Adrenal gland (tissue), 12 donors: ENCODE data around the gene NDRG2. TPM values are rescaled to one million over a fixed set of nuclear protein-coding genes. Genes with fewer than 3 reads are reported as not detected.

Experiments used
- DNase-seq, 7 donors: peaks; one replicate each; pipeline ENCODE4 v3.0.0-alpha.2; 2019 to 2020
- H3K27ac ChIP-seq, 5 donors: fragments of 200-600 bp; sonication (generic) in 4 of 5; 1 replicate in 3 of 5; 2 replicates in 2 of 5; pipeline versions ENCODE4 v1.5.1 to v1.8.0; 2016 to 2020; ENCODE audit warnings: mild to moderate bottlenecking in 1 of 5
- H3K27me3 ChIP-seq: fragments of 200-600 bp; 2 replicates; pipeline ENCODE4 v1.8.0; 2021
- H3K36me3 ChIP-seq, 2 donors: fragments of 200-600 bp; replicated peaks in 1 of 2; 1 replicate in 1 of 2; 2 replicates in 1 of 2; pipeline versions ENCODE4 v1.5.1 to v1.8.0; 2018 to 2022
- H3K4me1 ChIP-seq, 2 donors: fragments of 200-600 bp; replicated peaks in 1 of 2; 1 replicate in 1 of 2; 2 replicates in 1 of 2; pipeline versions ENCODE4 v1.5.1 to v1.8.0; 2018 to 2021
- H3K4me3 ChIP-seq, 4 donors: fragments of 200-600 bp; sonication (generic) in 3 of 4; one replicate each; pipeline ENCODE4 v1.5.1; 2016 to 2018
- H3K9me3 ChIP-seq, 3 donors: fragments of 200-600 bp; sonication (generic) in 1 of 3; replicated peaks in 1 of 3; 1 replicate in 2 of 3; 2 replicates in 1 of 3; pipeline versions ENCODE4 v1.5.1 to v1.8.0; 2016 to 2021
- CTCF ChIP-seq, 6 experiments: fragments of 450-650 bp in 4 of 6; fragments of 200-600 bp in 2 of 6; sonication (generic) in 1 of 6; IDR thresholded peaks; 1 replicate in 5 of 6; 2 replicates in 1 of 6; pipeline versions ENCODE4 v1.5.1 to v1.8.0; 2016 to 2021; ENCODE audit warnings: antibody characterized with exemption in 6 of 6, mild to moderate bottlenecking in 2 of 6, moderate library complexity in 1 of 6
- POLR2A ChIP-seq, 2 donors: fragments of 450-650 bp; IDR thresholded peaks; one replicate each; pipeline ENCODE4 v1.6.1; 2017; ENCODE audit warnings: antibody characterized with exemption in 2 of 2, mild to moderate bottlenecking in 2 of 2, moderate library complexity in 1 of 2
- WGBS, 4 donors: extraction: QIAGEN DNeasy Blood & Tissue Kit in 2 of 4; methylation state at CpG; one replicate each; pipeline versions ENCODE4 v1.1.5 to v1.1.7; 2013 to 2017; 5-methylcytosine and 5-hydroxymethylcytosine counted together
- intact Hi-C, 2 donors: fragments of 100-400 bp; cut with DNase I; formaldehyde crosslinking; loops; one replicate each; pipeline versions ENCODE4 v1.14.1 to v1.15.0; 2022 to 2023
- polyA plus RNA-seq, 3 donors: library from polyadenylated mRNA; stranded (reverse); fragments of 200-250 nt in 2 of 3; fragments of 350-450 nt in 1 of 3; fragmentation: Illumina TruSeq in 1 of 3; extraction: RNeasy Lipid Tissue Mini Kit (QIAGEN cat#74804) in 1 of 3; gene quantifications; one replicate each; pipeline ENCODE4 v1.2.3, GENCODE V29; 2013 to 2014
- total RNA-seq, 9 donors: library from RNA; depleted of rRNA in 4 of 9; stranded (reverse); fragments of >200 nt in 4 of 9; fragments of 120-200 nt in 1 of 9; fragmentation: NEBNext Ultra II Directional in 1 of 9; extraction: Animal tissue kit (Norgen Biotek cat#: 25700) in 1 of 9; gene quantifications; one replicate each; pipeline versions ENCODE4 v1.1.0 to v1.2.4, GENCODE V29; 2013 to 2023
- donor health status: healthy with polysubstance abuse.
- donor health status: Bipolar disorder and iron deficiency.
- donor health status: DM: yes; HTN: yes; CAD: no.
- donor health status: DM: no; HTN: no; CAD: no.
- donor health status: DM: no; HTN: no; CAD: no.
- donor health status: DM: yes; HTN: yes; CAD: no.

Gene NDRG2
- total and polyA plus RNA-seq, 12 donors = 116 to 1,323 (median 629) TPM

DNA sequence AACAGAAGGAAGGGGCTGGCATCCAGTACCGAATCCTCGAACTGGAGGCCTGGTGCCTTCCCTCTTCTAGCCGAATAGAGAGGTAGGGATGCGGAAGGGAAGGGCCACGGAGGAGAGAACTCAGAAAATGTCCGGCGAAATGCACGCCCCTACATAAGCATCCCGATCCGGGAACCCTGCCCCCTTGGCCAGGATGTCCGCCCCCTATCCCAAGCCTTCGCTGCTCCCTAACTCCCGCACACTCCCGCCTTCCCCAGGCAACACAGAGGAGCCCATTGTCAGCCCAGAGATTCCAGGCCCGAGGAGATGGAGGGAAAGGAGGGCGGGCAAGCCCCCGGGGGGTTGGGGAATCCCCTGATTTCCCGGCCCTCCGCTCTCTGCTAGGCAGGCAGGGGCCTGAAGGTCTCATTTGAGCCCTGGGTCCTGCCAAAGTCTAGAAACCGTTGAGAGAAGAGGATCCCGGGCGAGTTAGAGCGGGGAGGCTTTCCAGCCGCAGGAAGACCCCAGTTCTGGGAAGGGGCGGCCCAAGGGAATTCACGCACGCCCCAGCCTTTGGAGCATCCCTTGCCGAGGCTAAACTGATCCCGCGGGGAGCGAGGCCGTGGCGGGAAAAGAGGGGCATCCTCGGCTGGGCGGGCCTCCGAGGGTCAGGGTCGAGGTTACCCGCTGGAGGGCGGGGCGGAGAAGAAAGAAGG lies 44.7 kb upstream of the NDRG2 start:
- Histone ChIP-seq H3K4me3 (peak overlapping the region in 2 of 4 donors; percentile 67 to 88), H3K36me3 (peaks cover 0 to 17% of the 10 kb centered on the region in 2 donors), H3K27me3 (no peaks in the 10 kb centered on the region), H3K4me1 (peaks cover 25 to 29% of the 10 kb centered on the region in 2 donors), H3K9me3 (no peaks in the 10 kb centered on the region), H3K27ac (peak overlapping the region in 4 of 5 donors; percentile 19 to 93 (median 88))
- intact Hi-C loops = loop anchor here in 1 of 2 donors (2.0 kb wide), 1 partner anchor 23 kb away; no protein-coding TSS in a partner anchor
- TF ChIP-seq POLR2A (IDR thresholded peaks at IDR 0.05) (no peak), CTCF (IDR thresholded peaks at IDR 0.05) (no peak)
- WGBS, 4 donors = 10 to 20% (median 16%) methylated on average over 21 to 40 of the region's 40 CpGs
- DNase-seq = peak in 2 of 7 donors; percentile 35 to 36

DNA sequence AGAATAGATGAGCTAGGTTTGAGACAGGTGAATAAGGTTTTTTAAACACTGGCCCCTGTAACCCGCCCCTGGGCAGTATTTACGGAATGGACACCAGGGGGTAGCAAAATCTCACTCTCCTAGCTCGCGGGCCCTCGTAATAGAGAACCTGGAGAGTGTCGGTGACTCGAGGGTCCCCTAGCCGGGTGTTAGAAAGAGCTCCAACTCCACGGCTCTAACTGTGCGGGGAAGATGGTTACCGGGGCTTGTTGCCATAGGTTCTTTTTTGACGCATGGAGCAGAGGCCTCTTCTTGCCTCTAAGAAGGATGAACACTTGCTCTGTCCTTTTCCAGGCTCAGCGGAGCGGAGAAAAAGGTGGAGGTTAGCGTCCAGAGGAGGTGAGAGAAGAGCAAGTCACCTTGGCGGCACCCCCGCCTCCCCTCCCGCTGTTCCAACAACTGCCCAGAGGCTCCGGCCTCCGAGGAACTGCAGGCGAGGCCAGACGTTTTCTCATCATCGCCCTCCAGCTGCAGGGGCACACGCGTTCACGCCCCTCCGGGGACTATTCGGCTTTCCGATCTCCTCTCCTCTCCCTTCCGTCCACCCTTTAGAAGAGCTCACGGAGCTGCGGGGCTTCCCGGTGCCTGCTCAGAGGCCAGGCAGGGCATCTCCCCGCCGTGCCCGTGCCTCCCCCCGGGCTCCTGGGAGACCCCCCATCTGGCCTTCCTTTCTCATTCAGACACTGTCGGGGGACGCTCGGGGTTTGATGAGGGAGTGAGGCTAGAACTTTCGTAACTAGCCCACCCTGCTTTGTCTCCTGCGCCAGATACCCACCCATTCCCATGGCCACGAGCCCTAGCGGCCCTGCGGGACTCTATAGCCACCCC lies 43.9 kb upstream of the NDRG2 start:
- 41 to 62% (median 47%) methylated on average over 38 to 45 of the region's 45 CpGs for WGBS, 4 donors
- Histone ChIP-seq H3K4me3 (peak overlapping the region in 1 of 4 donors; percentile 88), H3K36me3 (peaks cover 0 to 9% of the 10 kb centered on the region in 2 donors), H3K9me3 (no peaks in the 10 kb centered on the region), H3K27ac (peak overlapping the region in 3 of 5 donors; percentile 85 to 93 (median 90)), H3K4me1 (peaks cover 25 to 31% of the 10 kb centered on the region in 2 donors), H3K27me3 (no peaks in the 10 kb centered on the region)
- peak in 4 of 7 donors; percentile 20 to 73 (median 46) for DNase-seq
- peak; percentile 17 to 66 (median 54) for TF ChIP-seq CTCF (IDR thresholded peaks at IDR 0.05)
- TF ChIP-seq POLR2A (IDR thresholded peaks at IDR 0.05) = no peak
- intact Hi-C loops = loop anchor here in 1 of 2 donors (2.0 kb wide), 1 partner anchor 22 kb away; no protein-coding TSS in a partner anchor

DNA sequence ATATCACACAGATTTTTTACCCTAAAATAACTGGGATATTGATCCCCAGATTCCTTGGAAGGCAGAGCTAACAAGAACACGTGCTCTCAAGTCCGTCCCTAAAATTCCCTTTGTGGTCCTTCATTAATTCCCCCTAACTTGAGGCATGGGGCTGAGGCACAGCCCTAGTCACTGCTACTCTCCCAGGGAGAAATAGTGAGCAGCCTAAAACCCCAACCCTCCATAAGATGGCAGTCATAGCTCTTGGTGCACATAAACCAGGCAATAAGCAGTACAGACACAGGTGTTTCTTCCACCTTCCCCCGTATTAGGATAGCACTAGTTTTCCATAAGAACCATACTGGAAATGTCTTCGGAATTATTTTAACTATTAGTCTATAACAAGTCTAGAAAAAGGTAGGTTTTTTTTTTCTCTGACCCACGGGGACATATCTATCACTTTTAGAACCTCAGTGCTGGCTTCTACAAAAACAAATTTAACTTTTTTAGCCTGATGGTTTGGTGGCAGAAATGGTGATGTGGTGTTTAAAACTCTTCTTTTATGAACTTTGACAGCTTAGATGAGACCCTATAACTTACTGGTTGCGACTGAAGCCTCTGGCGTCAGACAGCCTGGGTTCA lies 42.1 kb upstream of the NDRG2 start:
- WGBS, 4 donors = 80 to 81% (median 80%) methylated on average over 7 of the region's 7 CpGs
- peaks cover 24 to 28% of the 10 kb centered on the region in 2 donors for H3K4me1 ChIP-seq
- TF ChIP-seq POLR2A (IDR thresholded peaks at IDR 0.05) (no peak), CTCF (IDR thresholded peaks at IDR 0.05) (no peak)
- no peak overlapping the region for H3K4me3 ChIP-seq
- no peaks in the 10 kb centered on the region for H3K36me3 ChIP-seq
- intact Hi-C loops = no loop called here
- no peak overlapping the region for H3K27ac ChIP-seq
- no peaks in the 10 kb centered on the region for H3K9me3 ChIP-seq
- no peaks in the 10 kb centered on the region for H3K27me3 ChIP-seq
- no peak for DNase-seq

- intact Hi-C loops = no loop called here
- TF ChIP-seq CTCF (IDR thresholded peaks at IDR 0.05) = no peak
- TF ChIP-seq POLR2A (IDR thresholded peaks at IDR 0.05) = no peak
- WGBS, 4 donors = 26 to 49% (median 33%) methylated on average over 3 of the region's 3 CpGs
These were observed 38.6 kb upstream of the NDRG2 start for GRCh38 chr14:21063479-21063878.

More at GRCh38 chr14:21063479-21063878, 38.6 kb upstream of the NDRG2 start:
- Histone ChIP-seq H3K9me3 (no peaks in the 10 kb centered on the region), H3K27me3 (no peaks in the 10 kb centered on the region), H3K36me3 (no peaks in the 10 kb centered on the region), H3K27ac (no peak overlapping the region), H3K4me1 (peaks cover 7 to 11% of the 10 kb centered on the region in 2 donors), H3K4me3 (no peak overlapping the region)
- DNase-seq = peak in 5 of 7 donors; percentile 60 to 81 (median 69)
